Cerebellar cortex (tissue), 1 donor: Measurements from ENCODE around the gene CSHL1.

Experiments used
- DNase-seq: peaks from one replicate; pipeline ENCODE4 v3.0.0-alpha.2; 2015; ENCODE audit warnings: low spot score

CSHL1 gene

GRCh38 chr17:63911041-63911635 is at the start of gene CSHL1:
CSHL1 (minus strand) TSS chr17:63911258; CDS start chr17:63911196, 62 bp downstream.
- no peak for DNase-seq

DNA sequence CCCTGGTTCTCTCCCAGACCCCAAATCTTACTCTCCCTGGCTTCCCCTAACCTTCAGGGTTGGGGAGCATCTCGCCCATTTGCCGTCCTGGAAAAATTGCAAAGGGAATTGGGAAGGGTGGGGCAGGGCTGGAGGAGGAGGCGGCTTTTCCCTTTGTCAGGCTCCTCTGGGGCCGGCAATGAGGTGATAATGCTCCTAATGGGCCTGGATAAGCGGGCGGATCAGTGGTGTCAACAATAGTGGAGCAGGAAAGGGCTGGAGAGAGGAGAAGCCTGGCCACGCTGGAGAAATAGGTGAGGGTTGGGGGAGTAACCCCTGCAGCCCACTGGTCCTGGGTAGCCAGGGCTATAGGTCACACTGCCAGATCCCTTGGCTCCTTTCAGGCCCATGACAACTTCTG is 49.4 kb upstream of the CSHL1 start:
- DNase-seq = no peak

- DNase-seq = no peak
These were observed 48.9 kb upstream of the CSHL1 start for GRCh38 chr17:63960006-63960405.

DNA sequence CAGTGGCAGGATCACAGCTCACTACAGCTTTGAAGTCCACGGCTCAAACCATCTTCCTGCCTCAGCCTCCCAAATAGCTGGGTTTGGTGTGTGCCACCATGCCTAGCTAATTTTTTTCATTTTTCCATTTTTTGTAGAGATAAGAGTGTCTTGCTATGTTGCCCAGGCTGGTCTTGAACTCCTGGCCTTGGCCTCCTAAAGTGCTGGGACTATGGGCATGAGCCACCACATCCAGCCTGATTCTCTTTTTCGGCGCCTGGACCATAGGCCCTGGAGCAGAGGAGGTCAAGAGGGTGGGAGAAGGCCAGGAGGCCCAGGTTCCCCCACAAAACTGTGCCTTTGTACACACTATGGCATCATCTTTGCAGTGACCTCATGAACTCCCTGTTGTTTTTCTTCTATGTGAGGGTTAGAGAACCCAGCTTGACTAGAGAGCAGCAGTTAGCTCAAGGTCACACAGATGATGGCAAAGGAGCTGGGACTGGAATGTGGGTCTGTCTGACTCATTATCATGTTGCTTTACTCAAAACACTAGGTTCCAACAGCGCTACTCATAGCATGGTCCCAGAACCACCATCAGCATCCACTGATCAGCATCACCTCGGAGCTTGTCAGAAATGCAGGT is 45.4 kb upstream of the CSHL1 start:
- DNase-seq = no peak

- no peak for DNase-seq
These were observed 44.7 kb upstream of the CSHL1 start for GRCh38 chr17:63955791-63956190.

DNA sequence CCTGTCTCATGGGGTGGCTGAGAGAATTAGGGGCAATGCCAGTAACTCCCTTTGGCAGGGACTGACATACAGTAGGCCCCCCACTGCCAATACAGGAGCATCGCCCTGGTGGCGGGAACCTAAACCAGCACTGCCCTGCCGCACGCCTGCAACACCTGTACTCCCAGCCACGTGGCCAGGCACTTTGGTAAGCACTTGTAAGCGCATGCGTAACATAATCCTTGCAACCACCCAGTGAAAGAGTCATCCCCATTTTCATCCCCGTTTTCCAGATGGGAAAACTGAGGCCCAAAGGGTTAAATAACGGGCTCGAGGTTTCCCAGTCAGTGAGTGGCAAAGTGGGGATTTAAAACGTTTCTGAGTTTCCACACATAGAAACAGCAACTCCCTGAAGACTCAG is 44.2 kb upstream of the CSHL1 start:
- DNase-seq = no peak

DNA sequence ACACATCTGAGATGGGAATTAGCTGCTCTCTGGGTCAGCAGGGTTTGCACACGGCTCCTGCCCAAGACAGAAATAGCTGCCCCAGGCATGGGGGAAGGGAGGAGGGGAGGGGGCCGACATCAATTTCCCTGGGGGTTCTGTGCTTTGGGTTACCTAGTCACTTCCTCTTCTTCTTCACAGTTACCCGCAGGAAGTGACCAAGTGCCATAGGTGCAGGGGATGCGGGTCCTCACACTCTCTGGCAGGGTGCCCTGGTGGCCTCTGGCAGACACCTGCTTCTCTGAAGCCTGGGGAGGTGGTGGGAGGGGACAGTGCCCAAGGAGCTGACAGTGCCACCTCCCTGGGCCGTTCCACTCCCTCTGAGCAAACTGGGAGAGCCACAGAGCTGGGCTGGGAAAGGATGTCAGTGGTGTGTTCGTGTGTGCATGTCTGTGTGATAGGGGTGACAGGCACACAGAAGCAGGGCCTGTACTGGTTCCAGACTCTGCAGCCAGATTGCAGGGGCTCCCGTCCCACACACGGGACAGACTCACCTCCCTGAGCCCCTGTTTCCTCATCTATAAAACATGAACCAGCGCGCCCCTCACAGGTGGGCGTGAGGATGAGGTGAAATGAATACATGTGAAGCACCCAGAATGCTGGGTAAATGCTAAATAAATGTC is 43.5 kb upstream of the CSHL1 start:
- DNase-seq = no peak

DNA sequence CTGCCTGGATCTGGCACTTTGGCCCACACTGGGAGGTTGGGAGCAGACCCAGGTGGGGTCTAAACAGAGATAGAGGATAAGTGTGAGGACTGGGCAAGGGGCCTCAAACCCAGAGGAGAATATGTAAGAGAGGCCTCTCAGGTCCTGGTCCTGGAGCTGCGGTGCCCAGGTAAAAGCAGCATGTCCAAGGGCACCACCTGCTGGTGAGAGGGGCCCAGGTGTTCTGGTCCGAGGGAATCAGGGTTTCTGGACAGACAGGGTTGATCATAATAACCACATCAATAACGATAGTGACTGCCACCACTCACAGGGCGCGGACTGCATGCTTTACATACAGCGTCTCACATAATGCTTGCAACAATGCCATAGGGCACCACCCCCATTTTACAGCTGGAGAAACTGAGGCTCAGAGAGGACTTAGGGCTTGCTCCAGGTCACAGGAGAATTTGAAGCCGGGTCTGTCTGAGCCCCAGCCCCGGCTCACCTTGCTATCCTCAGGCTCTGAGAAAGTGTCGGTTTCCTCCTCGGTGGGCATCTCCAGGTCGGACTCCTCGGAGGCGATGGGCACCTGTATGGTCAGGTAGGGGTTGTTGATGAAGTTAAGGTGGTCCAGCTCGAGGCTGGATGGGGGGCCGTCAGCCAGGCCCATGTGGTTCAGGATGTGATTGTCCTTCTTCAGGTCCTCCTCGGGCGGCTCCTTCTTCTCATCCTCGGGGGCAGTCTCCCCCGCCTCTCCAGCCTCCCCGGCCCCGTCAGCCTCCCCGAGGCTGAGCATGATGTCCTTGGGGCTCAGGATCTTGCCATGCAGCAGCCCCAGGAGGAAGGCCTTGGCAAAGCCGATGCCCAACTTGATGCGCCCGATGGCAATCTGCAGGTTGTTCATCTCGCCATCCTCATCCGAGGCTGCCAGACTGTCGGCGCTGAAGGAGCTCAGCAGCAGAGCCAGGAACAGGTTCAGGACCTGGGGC is 40.2 kb upstream of the CSHL1 start:
- peak; percentile 7 for DNase-seq

GRCh38 chr17:63949576-63950250 is 38.7 kb upstream of the CSHL1 start:
- no peak for DNase-seq

DNA sequence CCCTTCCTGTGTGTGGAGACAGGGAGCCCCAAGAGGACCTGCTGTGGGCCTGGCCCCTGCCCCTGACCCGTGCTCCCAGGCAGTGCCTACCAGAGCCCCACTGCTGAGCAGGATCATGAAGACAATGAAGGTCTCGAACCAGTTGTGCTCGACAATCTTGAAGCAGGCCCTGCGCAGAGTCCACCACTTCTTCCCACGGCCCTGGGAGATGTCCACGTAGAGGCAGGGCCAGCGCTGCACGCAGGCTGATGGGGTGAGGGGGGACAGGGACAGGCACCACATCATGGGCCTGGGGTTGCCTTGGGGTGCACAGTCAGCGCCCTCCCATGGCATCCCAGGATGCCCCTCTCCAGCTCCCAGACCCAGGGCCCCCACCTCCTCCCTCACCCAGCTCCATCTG is 37.5 kb upstream of the CSHL1 start:
- DNase-seq = no peak

DNA sequence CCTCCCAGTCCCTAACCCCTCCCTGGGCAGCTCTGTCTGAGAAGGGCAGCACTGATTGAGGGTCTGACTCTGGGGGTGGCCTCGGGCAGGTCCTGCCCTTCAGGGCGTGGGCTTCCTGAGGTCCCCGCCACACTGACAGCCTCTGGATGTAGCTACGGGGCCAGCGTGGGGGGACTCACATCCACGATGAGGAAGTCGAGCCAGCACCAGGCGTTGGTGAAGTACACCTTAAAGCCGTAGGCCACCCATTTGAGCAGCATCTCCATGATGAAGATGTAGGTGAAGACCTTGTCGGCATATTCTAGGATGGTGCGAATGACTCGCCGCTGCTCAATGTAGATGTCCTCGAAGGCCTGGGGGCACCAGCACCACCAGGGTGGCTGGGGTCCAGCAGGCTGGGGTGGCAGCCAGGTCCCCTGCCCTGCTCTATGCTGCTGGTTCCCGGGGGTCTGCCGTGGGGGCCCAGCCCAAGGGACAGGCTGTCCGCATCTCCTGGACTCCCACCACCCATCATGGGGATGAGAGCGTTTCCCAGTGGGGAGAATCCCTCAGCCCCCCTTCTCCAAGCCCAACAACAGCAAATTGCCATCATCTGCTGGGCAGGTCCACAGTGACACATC is 36.8 kb upstream of the CSHL1 start:
- DNase-seq = no peak

DNA sequence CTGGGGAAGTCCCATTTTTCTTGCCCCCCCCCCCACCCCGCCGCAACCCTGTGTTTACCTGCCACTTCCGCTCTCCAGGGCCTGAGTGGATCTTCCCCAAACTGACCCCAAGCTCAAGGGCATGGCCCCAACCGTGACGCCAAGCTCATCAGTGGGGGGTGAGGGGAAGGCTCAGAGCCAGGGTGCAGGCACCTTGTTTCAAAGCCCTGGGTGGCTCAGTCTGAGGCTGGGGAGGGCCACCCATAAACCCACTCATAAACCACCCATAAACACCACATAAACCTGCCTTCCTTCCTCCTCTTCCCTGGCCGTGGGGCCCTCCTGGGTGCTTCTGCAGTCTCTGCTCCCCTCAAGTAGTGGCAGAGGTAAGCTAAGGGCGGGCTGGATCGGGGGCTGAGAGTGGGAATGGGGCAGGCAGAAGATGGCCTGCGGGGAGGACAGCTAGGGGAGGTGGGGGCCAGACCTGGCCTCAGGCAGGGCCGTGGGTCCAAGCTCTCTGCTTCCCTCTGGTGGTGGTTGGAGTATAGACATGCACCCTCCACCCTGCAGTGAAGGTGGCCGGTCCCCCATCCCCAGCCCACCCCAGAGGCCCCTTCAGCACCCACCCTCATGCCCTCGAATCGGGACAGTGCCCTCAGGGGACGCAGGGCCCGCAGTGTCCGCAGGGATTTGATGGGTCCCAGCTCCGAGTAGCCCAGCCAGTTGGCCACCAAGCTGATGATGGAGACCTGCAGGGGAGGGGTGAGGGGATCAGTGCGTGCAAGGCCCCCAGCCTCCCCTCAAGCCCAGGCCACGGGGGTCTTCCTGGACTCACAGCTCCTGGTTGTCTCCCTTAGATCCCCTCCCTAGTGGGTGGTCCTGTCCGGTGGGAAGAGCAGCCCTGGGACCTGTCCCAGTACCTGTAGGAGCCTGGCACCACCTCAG is 35.6 kb upstream of the CSHL1 start:
- peak; percentile 22 for DNase-seq

- no peak for DNase-seq
These were observed 34.9 kb upstream of the CSHL1 start for GRCh38 chr17:63945784-63946439.

- DNase-seq = no peak
These were observed 33.9 kb upstream of the CSHL1 start for GRCh38 chr17:63944736-63945499.

GRCh38 chr17:63943745-63944144 is 32.7 kb upstream of the CSHL1 start:
- no peak for DNase-seq

- no peak for DNase-seq
These were observed 31.4 kb upstream of the CSHL1 start for GRCh38 chr17:63942309-63942985.

DNA sequence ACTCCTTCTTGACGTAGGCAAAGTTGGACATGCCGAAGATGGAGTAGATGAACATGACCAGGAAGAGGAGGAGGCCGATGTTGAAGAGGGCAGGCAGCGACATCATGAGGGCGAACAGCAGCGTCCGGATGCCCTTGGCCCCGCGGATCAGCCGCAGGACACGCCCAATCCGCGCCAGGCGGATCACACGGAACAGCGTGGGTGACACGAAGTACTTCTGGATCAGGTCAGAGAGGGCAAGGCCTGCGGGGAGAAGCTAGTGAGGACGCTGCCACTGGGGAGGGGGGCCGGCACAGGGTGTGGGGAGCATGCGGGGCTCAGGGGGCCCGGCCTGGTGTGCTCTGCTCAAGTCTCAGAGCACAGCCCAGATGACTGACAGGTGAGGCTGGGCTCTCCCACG is 30.7 kb upstream of the CSHL1 start:
- DNase-seq = no peak

- DNase-seq = no peak
These were observed 30.1 kb upstream of the CSHL1 start for GRCh38 chr17:63941162-63941561.
